ENCODE data around the gene NSMCE3.

Gene NSMCE3

DNA sequence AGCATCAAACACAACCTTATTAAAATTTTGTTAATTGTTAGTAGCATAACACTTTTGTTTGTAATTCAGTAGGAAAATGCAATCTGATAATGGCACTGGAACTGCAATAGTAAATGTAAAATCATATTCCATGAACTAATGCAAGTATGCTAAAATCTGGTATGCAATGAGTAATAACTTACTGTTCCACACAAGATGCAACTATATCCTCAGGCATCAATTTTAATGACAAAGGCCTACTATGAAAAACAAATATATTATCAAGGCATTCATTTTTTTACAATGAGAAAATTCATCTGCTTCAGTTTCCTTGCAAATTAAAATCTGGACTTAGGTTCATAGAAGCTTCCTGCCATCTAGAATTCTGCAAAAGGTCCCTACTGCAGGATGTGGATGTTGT is 1.4 kb upstream of the NSMCE3 start:
- no peak overlapping the region for H3K4me3 ChIP-seq (ENCODE audit: insufficient read length, low read depth)
- no peak for TF ChIP-seq YY1 (IDR thresholded peaks at IDR 0.05; ENCODE audit: insufficient read depth, insufficient read length)
- TF ChIP-seq ZNF274 (IDR thresholded peaks at IDR 0.05; ENCODE audit: low read depth, low read length), result no peak
- no peak for TF ChIP-seq SUZ12 (IDR thresholded peaks at IDR 0.05; ENCODE audit: extremely low read depth, insufficient read depth, insufficient read length)
- no peaks in the 10 kb centered on the region for H3K36me3 ChIP-seq (ENCODE audit: insufficient read depth, insufficient read length, low read length)
- no peaks in the 10 kb centered on the region for H3K4me1 ChIP-seq (ENCODE audit: insufficient read depth, insufficient read length)
- peaks cover 8% of the 10 kb centered on the region for H3K27me3 ChIP-seq (ENCODE audit: insufficient read depth, insufficient read length)
- DNase-seq (ENCODE audit: low read depth, low spot score), result no peak
- H3K9ac ChIP-seq (ENCODE audit: insufficient read length, low read depth), result no peak overlapping the region
- no peaks in the 10 kb centered on the region for H3K9me3 ChIP-seq (ENCODE audit: insufficient read depth, low read length)

DNA sequence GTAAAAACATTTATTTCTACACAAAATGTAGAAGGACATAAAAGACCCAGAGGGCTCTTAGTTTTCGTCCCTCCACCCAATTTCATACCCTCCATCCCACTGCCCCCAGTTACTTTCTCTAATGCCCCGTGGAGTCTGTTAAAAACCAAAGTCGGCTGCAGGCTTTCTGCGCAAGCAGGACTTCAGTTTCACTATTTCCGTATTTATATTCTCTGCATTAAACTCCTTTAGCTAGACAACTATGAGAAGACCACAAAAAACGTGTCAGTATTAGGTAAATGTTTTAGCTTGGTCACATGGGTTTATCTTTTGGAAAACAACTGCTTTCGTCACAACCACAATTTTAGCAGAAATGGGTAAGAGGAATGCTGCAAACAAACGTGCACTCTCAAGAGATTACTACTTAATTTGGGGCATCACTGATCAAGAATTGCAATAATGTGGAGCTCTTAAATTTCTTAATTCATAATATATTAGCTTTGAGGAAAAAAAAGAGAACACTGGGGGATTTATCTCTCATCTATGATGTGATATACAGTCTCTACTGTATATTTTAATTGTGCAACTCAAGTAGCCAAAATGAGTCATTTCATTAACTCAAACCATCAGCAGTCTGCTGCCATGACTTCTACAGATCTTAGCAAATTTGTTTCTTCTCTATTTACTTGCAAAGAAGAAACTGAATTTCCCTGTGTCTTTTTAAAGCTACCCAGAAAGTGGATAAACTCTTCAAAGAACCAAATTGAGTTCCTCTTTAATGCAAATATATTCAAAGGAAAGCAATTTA is 740 bp upstream of the NSMCE3 start:
- Histone ChIP-seq H3K9ac (ENCODE audit: insufficient read length, low read depth) (peak overlapping the region; percentile 66), H3K4me1 (ENCODE audit: insufficient read depth, insufficient read length) (no peaks in the 10 kb centered on the region), H3K4me3 (ENCODE audit: insufficient read length, low read depth) (peak overlapping the region; percentile 77), H3K27me3 (ENCODE audit: insufficient read depth, insufficient read length) (peaks cover 8% of the 10 kb centered on the region), H3K9me3 (ENCODE audit: insufficient read depth, low read length) (no peaks in the 10 kb centered on the region), H3K36me3 (ENCODE audit: insufficient read depth, insufficient read length, low read length) (no peaks in the 10 kb centered on the region)
- TF ChIP-seq YY1 (IDR thresholded peaks at IDR 0.05; ENCODE audit: insufficient read depth, insufficient read length) (no peak), ZNF274 (IDR thresholded peaks at IDR 0.05; ENCODE audit: low read depth, low read length) (no peak), SUZ12 (IDR thresholded peaks at IDR 0.05; ENCODE audit: extremely low read depth, insufficient read depth, insufficient read length) (no peak)
- DNase-seq (ENCODE audit: low read depth, low spot score), result no peak

DNA sequence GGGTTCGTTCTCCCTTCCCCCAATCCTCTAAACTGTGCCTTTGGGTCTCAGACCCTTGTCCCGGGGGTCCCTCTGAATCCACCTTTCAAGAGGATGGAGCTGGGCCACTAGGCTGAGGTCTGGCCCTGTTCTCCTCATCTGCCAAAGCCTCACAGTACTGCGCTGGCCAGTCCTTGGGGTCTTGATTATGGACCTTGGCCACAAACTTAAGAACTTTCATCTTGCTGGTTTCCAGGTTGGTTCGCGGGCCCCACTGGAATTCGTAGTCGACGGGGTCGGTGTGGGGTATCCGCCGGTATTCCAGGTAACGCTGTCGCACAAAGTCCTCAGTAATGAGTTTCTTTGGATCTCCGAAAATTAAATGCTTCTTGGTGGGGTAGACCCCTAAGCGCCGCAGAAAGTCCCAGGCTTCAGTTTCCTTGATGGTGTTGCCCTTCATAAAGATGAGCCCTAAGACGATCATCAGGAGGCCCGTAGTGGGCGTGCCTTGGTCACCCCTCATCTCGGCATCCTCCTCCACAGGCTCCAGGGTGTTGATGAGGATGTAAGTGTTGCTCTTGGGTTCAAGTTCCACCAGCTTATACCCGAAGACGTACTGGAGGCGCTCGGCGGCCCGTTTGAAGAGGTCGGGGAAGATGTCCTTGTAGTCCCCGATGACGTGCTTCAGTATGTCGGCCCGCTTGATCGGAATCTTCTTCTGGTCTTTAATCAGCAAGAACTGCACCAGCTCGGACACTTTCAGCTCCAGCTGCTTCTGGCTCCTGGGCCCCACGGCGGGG is 727 bp downstream of the NSMCE3 start:
- Histone ChIP-seq H3K9me3 (ENCODE audit: insufficient read depth, low read length) (no peaks in the 10 kb centered on the region), H3K36me3 (ENCODE audit: insufficient read depth, insufficient read length, low read length) (no peaks in the 10 kb centered on the region), H3K9ac (ENCODE audit: insufficient read length, low read depth) (peak overlapping the region; percentile 84), H3K27me3 (ENCODE audit: insufficient read depth, insufficient read length) (peaks cover 8% of the 10 kb centered on the region), H3K4me3 (ENCODE audit: insufficient read length, low read depth) (peak overlapping the region; percentile 77), H3K4me1 (ENCODE audit: insufficient read depth, insufficient read length) (no peaks in the 10 kb centered on the region)
- TF ChIP-seq SUZ12 (IDR thresholded peaks at IDR 0.05; ENCODE audit: extremely low read depth, insufficient read depth, insufficient read length), result no peak
- no peak for TF ChIP-seq YY1 (IDR thresholded peaks at IDR 0.05; ENCODE audit: insufficient read depth, insufficient read length)
- no peak for TF ChIP-seq ZNF274 (IDR thresholded peaks at IDR 0.05; ENCODE audit: low read depth, low read length)
- peak; percentile 5 for DNase-seq (ENCODE audit: low read depth, low spot score)

DNA sequence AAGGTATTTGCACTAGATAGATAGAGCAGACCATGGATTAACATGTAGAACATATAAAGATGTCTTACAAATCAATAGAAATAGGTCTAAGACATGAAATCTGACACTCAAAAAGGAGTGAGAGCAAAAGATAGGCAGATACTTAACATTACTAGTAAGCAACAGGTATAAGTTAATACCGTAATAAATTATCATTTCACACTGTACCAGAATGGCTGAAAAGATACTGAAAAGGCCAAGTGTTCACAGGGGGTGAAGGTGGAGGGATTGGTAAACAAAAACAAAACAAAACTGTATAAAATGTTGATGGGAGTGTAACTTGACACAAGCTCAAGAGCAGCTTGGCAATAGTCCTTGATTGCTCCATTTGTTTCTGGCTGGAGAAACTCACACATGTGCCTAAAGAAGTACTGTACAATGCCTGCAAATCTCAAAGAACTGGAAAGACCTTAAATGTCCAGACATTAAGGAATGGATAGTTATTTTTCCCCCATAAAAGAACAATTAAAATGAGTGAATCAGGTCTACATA is 3.5 kb downstream of the NSMCE3 start:
- no peak overlapping the region for H3K9ac ChIP-seq (ENCODE audit: insufficient read length, low read depth)
- TF ChIP-seq ZNF274 (IDR thresholded peaks at IDR 0.05; ENCODE audit: low read depth, low read length) (no peak), YY1 (IDR thresholded peaks at IDR 0.05; ENCODE audit: insufficient read depth, insufficient read length) (no peak), SUZ12 (IDR thresholded peaks at IDR 0.05; ENCODE audit: extremely low read depth, insufficient read depth, insufficient read length) (no peak)
- no peaks in the 10 kb centered on the region for H3K9me3 ChIP-seq (ENCODE audit: insufficient read depth, low read length)
- H3K27me3 ChIP-seq (ENCODE audit: insufficient read depth, insufficient read length), result peaks cover 8% of the 10 kb centered on the region
- DNase-seq (ENCODE audit: low read depth, low spot score), result no peak
- H3K4me3 ChIP-seq (ENCODE audit: insufficient read length, low read depth), result no peak overlapping the region
- no peaks in the 10 kb centered on the region for H3K36me3 ChIP-seq (ENCODE audit: insufficient read depth, insufficient read length, low read length)
- no peaks in the 10 kb centered on the region for H3K4me1 ChIP-seq (ENCODE audit: insufficient read depth, insufficient read length)

DNA sequence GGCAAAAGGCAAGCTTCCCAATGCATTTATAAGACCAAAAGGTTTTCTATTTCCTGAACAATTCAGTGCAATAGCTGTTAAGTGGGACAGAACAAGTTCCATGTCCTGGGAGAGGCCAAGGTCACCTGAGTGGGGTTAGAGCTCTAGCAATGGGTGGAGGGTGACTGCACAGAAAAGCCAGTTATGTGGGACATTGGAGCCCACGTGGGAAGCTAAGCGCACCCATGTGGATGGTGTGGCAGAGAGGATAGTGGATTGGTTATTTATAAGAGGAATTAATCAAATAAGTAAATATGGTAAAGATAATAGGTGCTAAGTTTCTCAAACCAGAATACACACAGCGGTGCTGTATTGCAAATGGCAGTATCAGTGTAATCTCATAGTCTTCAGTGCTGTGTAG is 6.3 kb downstream of the NSMCE3 start:
- TF ChIP-seq ZNF274 (IDR thresholded peaks at IDR 0.05; ENCODE audit: low read depth, low read length) (no peak), YY1 (IDR thresholded peaks at IDR 0.05; ENCODE audit: insufficient read depth, insufficient read length) (no peak), SUZ12 (IDR thresholded peaks at IDR 0.05; ENCODE audit: extremely low read depth, insufficient read depth, insufficient read length) (no peak)
- H3K9ac ChIP-seq (ENCODE audit: insufficient read length, low read depth), result no peak overlapping the region
- no peak overlapping the region for H3K4me3 ChIP-seq (ENCODE audit: insufficient read length, low read depth)
- H3K36me3 ChIP-seq (ENCODE audit: insufficient read depth, insufficient read length, low read length), result no peaks in the 10 kb centered on the region
- no peak for DNase-seq (ENCODE audit: low read depth, low spot score)
- H3K4me1 ChIP-seq (ENCODE audit: insufficient read depth, insufficient read length), result no peaks in the 10 kb centered on the region
- H3K27me3 ChIP-seq (ENCODE audit: insufficient read depth, insufficient read length), result no peaks in the 10 kb centered on the region
- H3K9me3 ChIP-seq (ENCODE audit: insufficient read depth, low read length), result no peaks in the 10 kb centered on the region

DNA sequence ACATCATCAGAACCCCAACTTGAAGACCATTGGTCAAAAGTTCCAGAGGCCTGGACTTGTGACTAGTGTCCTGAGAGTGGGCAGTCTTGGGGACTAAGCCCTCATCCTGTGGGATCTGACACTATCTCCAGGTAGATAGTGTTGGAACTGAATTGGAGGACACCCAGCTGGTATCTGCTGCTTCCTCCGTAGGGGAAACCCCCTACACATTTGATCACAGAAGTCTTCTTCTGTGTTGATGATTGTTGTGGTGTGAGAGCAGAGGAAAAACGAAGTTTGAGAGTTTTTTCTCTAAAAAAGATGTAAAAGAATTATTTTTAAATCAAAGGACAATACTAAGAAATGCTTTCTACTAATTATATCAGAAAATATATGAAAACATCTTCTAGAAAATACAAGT is 6.9 kb downstream of the NSMCE3 start:
- H3K4me1 ChIP-seq (ENCODE audit: insufficient read depth, insufficient read length), result no peaks in the 10 kb centered on the region
- DNase-seq (ENCODE audit: low read depth, low spot score), result no peak
- H3K4me3 ChIP-seq (ENCODE audit: insufficient read length, low read depth), result no peak overlapping the region
- H3K9ac ChIP-seq (ENCODE audit: insufficient read length, low read depth), result no peak overlapping the region
- no peaks in the 10 kb centered on the region for H3K36me3 ChIP-seq (ENCODE audit: insufficient read depth, insufficient read length, low read length)
- TF ChIP-seq ZNF274 (IDR thresholded peaks at IDR 0.05; ENCODE audit: low read depth, low read length) (no peak), SUZ12 (IDR thresholded peaks at IDR 0.05; ENCODE audit: extremely low read depth, insufficient read depth, insufficient read length) (no peak), YY1 (IDR thresholded peaks at IDR 0.05; ENCODE audit: insufficient read depth, insufficient read length) (no peak)
- no peaks in the 10 kb centered on the region for H3K27me3 ChIP-seq (ENCODE audit: insufficient read depth, insufficient read length)
- no peaks in the 10 kb centered on the region for H3K9me3 ChIP-seq (ENCODE audit: insufficient read depth, low read length)

DNA sequence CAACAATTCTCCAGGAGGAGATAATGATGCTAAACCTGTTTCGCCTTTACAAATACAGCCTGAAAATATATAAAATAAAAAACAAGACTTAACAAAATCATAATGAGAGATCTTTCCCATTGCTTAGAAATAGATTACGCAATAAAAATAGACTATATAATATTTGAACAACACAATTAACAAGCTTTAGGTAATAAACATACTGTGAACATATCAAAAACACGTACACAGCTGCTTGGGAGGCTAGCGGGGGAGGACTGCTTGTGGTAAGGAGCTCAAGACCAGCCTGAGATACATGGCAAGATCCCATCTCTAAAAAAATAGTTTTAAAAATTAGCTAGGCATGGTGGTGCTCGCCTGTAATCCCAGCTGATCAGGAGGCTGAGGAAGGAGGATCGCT is 8.7 kb downstream of the NSMCE3 start:
- no peak overlapping the region for H3K9ac ChIP-seq (ENCODE audit: insufficient read length, low read depth)
- H3K27me3 ChIP-seq (ENCODE audit: insufficient read depth, insufficient read length), result no peaks in the 10 kb centered on the region
- H3K36me3 ChIP-seq (ENCODE audit: insufficient read depth, insufficient read length, low read length), result no peaks in the 10 kb centered on the region
- H3K9me3 ChIP-seq (ENCODE audit: insufficient read depth, low read length), result no peaks in the 10 kb centered on the region
- no peak for TF ChIP-seq ZNF274 (IDR thresholded peaks at IDR 0.05; ENCODE audit: low read depth, low read length)
- no peak for TF ChIP-seq SUZ12 (IDR thresholded peaks at IDR 0.05; ENCODE audit: extremely low read depth, insufficient read depth, insufficient read length)
- TF ChIP-seq YY1 (IDR thresholded peaks at IDR 0.05; ENCODE audit: insufficient read depth, insufficient read length), result no peak
- H3K4me1 ChIP-seq (ENCODE audit: insufficient read depth, insufficient read length), result no peaks in the 10 kb centered on the region
- H3K4me3 ChIP-seq (ENCODE audit: insufficient read length, low read depth), result no peak overlapping the region
- DNase-seq (ENCODE audit: low read depth, low spot score), result no peak

All from NT2/D1 (cell line).